ENCODE results near the gene AOPEP.

DNA sequence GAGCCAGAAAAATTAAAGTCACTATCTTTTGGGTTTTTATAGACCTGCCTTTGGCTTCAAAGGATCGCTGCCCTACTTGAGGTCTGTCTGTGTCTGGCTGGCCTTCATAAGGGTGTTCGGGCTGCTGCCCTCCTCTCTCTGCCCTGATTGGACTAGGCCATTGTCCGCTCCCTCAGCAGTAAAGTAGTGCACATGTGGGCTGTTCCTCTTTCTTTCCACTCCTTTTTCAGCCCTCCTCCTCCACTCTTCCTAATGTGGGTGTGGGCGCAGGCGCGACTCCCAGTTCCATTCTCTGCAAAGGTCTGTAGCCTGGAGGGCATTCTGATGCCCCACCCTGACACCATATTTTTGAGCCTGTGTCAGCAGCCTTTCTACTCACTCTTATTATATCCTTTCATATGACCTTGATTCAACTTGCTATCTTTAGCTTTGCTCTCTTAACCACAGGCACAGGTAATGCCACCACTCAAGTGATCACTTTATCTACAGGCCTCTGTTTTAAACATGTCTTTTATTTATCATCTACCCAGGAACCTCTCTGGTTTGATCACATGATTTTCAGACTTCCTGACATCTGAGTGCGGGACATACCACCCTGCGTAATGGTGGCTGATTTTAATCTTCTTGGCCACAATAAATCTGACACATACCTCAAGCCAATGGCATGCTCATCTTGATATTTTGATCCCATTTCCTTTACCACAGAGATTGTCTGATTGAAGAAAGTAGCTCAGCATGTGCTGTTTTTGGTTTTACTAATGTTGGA is 144.5 kb downstream of the AOPEP start:
- TF ChIP-seq, protein P1, sequence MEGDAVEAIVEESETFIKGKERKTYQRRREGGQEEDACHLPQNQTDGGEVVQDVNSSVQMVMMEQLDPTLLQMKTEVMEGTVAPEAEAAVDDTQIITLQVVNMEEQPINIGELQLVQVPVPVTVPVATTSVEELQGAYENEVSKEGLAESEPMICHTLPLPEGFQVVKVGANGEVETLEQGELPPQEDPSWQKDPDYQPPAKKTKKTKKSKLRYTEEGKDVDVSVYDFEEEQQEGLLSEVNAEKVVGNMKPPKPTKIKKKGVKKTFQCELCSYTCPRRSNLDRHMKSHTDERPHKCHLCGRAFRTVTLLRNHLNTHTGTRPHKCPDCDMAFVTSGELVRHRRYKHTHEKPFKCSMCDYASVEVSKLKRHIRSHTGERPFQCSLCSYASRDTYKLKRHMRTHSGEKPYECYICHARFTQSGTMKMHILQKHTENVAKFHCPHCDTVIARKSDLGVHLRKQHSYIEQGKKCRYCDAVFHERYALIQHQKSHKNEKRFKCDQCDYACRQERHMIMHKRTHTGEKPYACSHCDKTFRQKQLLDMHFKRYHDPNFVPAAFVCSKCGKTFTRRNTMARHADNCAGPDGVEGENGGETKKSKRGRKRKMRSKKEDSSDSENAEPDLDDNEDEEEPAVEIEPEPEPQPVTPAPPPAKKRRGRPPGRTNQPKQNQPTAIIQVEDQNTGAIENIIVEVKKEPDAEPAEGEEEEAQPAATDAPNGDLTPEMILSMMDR (IDR thresholded peaks at IDR 0.05; ENCODE audit: poor library complexity, severe bottlenecking), result no peak
- TF ChIP-seq EP300 (conservative IDR thresholded peaks at IDR 0.05; ENCODE audit: poor library complexity, severe bottlenecking) (no peak), MXI1 (conservative IDR thresholded peaks at IDR 0.05; ENCODE audit: poor library complexity, severe bottlenecking) (no peak), REST (IDR thresholded peaks at IDR 0.05; ENCODE audit: borderline replicate concordance) (no peak)
